ENCODE data around the gene TNS2.

DNA sequence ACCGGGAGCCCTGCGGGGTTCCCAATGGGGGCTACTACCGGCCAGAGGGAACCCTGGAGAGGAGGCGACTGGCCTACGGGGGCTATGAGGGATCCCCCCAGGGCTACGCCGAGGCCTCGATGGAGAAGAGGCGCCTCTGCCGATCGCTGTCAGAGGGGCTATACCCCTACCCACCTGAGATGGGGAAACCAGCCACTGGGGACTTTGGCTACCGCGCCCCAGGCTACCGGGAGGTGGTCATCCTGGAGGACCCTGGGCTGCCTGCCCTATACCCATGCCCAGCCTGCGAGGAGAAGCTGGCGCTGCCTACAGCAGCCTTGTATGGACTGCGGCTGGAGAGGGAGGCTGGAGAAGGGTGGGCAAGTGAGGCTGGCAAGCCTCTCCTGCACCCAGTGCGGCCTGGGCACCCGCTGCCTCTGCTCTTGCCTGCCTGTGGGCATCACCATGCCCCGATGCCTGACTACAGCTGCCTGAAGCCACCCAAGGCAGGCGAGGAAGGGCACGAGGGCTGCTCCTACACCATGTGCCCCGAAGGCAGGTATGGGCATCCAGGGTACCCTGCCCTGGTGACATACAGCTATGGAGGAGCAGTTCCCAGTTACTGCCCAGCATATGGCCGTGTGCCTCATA lies 9.7 kb downstream of the TNS2 start:
- TF ChIP-seq EZH2 (IDR thresholded peaks at IDR 0.05; ENCODE audit: borderline replicate concordance, low read depth, low read length, poor library complexity, severe bottlenecking) (no peak), CTCF (conservative IDR thresholded peaks at IDR 0.05; ENCODE audit: low read depth, low read length) (no peak)

Measured in A673 (cell line).